WI38 (cell line): ENCODE results near the gene ZWILCH.

Experiments
- H3K4me3 ChIP-seq: 2 replicates; pipeline ENCODE4 v1.5.1; 2011; ENCODE audit warnings: low read depth, mild to moderate bottlenecking, control low read depth, low read length
- TF ChIP-seq, protein P1 (sequence below): IDR thresholded peaks from 2 replicates; pipeline ENCODE4 v1.5.1; 2012; ENCODE audit warnings: low read depth, mild to moderate bottlenecking, control low read depth, low read length

The ZWILCH gene

GRCh38 chr15:66482539-66482938 lies 22.6 kb upstream of the ZWILCH start:
- no peak overlapping the region for H3K4me3 ChIP-seq
- TF ChIP-seq, protein P1, sequence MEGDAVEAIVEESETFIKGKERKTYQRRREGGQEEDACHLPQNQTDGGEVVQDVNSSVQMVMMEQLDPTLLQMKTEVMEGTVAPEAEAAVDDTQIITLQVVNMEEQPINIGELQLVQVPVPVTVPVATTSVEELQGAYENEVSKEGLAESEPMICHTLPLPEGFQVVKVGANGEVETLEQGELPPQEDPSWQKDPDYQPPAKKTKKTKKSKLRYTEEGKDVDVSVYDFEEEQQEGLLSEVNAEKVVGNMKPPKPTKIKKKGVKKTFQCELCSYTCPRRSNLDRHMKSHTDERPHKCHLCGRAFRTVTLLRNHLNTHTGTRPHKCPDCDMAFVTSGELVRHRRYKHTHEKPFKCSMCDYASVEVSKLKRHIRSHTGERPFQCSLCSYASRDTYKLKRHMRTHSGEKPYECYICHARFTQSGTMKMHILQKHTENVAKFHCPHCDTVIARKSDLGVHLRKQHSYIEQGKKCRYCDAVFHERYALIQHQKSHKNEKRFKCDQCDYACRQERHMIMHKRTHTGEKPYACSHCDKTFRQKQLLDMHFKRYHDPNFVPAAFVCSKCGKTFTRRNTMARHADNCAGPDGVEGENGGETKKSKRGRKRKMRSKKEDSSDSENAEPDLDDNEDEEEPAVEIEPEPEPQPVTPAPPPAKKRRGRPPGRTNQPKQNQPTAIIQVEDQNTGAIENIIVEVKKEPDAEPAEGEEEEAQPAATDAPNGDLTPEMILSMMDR = no peak

- no peak overlapping the region for H3K4me3 ChIP-seq
- TF ChIP-seq, protein P1 = no peak
These were observed 22.0 kb upstream of the ZWILCH start for GRCh38 chr15:66483131-66483566.

DNA sequence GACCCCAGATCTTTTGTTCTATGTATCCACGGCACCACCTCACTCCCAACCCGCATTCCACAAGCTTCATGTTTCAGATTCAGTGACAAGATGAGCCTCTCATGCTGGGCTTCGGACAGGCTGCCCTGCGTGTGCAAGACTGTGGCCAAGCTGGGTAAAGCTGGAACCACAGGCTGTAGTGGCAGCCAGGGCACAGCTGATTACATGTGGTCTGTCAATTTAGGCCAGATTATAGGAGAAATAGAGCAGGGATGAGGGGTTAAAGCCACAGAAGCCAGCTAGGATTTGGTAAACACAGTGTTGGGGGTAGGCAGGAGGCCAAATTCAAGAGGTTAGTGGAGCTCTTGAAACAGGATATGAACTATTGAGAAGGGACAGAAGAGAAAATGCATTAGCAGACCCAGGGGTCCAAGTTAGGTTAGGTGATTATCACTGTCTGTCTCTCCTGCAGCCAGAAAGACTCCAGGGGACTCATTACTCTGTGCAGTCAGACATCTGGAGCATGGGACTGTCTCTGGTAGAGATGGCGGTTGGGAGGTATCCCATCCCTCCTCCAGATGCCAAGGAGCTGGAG lies 20.5 kb upstream of the ZWILCH start:
- TF ChIP-seq, protein P1 = no peak
- no peak overlapping the region for H3K4me3 ChIP-seq

DNA sequence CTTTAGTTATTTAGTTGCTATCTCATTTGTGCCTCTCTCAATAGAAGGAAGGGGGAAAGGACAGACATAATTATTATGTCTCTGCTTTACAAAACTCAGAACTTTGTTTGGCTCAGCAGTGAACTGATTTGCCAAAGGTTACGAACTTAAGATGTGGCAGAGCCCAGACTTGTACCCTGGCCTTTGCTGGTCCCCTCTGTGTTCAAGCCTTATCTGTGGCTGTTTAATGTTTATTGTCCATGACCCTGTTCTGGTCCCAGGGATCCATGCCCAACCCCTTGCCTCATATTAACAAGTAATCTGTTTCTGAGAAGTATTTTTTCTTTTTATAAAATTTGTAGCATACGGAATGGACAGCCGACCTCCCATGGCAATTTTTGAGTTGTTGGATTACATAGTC lies 18.2 kb upstream of the ZWILCH start:
- TF ChIP-seq, protein P1 = no peak
- H3K4me3 ChIP-seq = no peak overlapping the region

DNA sequence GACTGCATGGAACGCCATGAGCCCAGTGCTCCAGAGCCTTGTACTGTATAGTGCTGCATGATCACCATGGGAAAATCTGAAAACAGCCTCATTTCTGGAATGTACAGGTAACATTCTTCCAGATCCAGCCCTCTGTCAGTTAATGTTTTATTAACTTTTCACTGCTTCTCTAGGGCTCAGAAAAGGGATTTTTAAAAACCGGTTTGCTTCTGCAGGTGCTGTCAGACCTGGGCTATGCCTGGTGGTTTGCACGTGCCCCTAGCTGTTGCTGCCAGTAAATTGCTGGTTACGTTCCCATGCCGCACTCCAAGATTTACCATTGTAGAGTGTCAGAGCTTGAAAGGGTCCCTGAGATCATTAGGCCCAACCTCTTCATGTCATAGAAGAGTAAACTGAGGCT lies 16.6 kb upstream of the ZWILCH start:
- H3K4me3 ChIP-seq = no peak overlapping the region
- TF ChIP-seq, protein P1 = no peak

GRCh38 chr15:66489179-66489791 lies 15.8 kb upstream of the ZWILCH start:
- no peak overlapping the region for H3K4me3 ChIP-seq
- TF ChIP-seq, protein P1 = no peak

DNA sequence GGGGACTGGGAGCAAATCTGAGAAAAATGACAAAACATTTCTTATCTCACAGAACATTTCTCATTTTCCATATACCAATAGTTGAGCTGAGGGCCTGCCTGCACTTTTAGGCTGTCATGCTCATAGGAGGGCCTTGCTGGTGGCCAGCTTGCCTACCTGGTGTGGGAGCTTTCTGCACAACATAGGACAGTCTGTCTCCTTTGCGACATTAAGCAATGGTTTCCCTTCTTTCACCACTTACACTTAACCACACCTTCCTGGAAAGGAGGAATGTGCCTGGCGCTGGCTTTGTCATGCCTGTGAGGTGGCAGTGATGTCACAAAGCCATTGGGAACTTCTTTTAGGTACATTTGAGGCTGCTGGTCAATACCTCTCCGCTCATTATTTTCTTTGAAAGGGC lies 13.3 kb upstream of the ZWILCH start:
- TF ChIP-seq, protein P1 = no peak

More for the DNA sequence above, 13.3 kb upstream of the ZWILCH start:
- no peak overlapping the region for H3K4me3 ChIP-seq
